Kidney glomerular epithelial cell (primary cell): Measurements from ENCODE around the gene CFAP161.

Experiments used
- DNase-seq: peaks from one replicate; lab custom pipeline; 2025; lab: John Stamatoyannopoulos, UW

CFAP161 gene

GRCh38 chr15:81183439-81183775, 49.3 kb downstream of the CFAP161 start:
- no peak for DNase-seq

- no peak for DNase-seq
Measured at GRCh38 chr15:81184188-81184587, 50.1 kb downstream of the CFAP161 start.

DNA sequence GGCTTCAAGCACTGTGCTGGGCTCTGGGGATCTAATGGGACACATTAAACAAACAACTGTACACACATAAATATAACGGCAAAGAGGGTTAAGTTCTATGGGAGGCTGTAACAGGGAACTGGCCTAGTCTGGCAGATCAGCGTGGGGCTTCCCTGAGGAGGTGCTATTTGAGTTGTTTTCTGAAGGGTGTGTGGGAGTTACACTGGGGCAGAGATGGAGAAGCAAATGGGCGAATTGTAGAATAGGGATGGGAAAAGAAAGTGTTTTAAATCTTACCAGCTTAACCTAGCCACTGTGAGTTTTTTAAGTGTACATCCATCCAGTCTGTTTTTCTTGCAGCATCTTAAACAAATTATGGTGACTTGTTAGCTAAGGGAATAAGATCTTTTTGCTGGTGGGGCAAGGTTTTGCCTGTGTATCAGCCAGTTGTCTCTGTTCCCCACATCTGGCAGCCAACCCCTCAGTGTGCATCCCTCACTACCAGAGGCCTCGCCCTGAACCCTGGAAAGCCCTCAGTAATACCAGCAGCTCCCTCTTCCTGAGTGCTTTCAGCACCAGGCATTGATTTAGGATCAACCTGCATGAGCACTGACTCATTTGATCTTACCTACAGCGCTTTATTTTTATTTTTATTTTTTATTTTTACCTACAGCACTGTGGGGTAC, 51.7 kb downstream of the CFAP161 start:
- DNase-seq, result no peak

- no peak for DNase-seq
Measured at GRCh38 chr15:81188354-81188753, 54.3 kb downstream of the CFAP161 start.

DNA sequence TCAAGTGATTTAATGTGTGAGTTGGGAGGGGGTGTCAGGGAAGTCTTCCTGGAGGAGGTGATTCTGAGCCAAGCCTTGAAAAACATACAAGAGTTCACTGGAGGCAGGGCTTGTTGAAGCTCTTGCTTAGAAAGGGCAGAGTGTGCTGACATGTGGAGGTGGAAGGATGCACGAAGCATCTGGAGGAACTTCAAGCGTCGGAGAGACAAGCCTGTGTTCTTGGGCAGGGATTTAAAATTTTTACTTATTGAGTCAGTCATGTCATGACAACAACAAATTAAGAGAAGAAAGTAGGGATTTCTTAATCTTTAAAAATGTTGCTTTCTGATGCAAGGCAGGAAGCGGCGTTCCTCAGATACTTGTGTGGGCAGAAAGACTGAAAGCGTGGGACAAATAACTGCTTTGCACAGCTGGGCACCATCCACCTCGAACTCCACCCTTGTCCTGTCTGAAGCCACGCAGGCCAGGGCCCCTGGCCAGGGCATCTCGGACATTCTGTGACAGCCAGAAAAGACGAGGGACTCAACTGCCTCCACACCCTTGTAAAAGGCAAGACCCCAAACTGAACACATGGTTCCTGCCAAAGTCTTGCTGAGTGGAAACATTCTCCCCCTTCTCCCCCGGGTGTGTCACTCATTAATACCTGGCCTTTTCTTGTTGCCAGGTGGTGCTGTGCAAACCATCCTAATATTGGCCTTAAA, 55.7 kb downstream of the CFAP161 start:
- no peak for DNase-seq

DNA sequence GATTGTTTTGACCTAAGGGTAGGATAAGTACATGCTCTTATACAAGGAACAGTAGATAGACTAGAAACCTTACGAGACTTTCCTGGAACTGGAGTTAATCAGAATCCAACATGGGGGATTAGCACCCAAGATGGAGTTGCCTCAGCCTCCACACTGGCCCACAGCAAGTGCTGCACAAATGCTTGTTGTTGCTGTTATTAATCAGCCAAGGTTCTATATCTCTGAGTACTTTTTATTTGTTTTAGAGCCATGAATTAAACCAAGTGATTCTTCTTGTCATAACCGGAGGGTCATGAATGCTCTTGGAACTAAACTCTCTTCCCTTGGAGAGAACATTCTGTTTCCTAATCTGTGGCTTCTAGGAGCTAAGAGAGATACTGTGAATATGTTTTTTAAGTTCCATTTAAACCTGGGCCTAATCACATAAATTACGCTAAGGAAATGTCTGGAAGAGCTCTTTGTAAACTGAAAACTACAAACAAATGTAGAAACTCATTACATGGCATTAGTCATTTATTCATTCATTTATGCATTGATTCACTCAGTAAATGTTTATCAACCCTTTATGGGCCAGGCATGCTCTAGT, 56.9 kb downstream of the CFAP161 start:
- no peak for DNase-seq

- no peak for DNase-seq
Measured at GRCh38 chr15:81191701-81192100, 57.6 kb downstream of the CFAP161 start.

- no peak for DNase-seq
Measured at GRCh38 chr15:81194723-81195122, 60.7 kb downstream of the CFAP161 start.

- DNase-seq, result no peak
Measured at GRCh38 chr15:81195339-81195864, 61.3 kb downstream of the CFAP161 start.

DNA sequence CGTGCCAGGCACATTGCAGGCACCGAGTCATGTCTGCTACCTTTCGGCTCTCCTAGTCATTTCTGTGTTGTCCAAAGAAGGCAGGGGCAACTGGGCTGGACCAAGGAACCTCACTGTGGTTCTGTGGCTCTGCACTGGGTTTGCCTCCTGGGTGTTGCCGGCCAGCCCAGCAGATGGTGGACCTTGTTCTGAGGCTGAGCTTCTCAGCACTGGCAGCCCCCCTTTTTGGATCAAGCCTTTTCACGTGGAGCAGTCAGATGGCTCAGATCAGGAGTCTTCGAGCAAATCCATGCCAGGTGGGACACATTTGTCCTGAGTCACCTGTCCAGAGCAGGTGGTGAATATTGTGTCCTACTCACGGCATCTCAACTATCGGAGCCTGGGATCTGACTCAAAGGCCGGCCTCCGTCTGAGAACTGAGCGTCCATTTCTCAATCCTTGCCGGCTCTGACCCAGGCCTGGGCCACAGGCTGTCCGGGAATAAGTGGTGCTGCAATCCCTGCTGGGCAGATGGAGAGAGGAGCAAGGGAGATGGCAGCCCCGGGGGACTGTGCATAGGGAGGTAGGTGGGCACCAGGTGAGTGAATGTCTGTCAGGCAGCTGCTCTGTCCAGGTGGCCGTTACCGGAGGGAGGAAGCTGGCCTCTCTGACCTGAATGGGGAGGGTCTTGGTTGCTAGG, 62.6 kb downstream of the CFAP161 start, which contains the start of gene IL16:
IL16 (plus strand) TSS at position 304 of the 679 bp plus-strand sequence. CDS start 28,521 bp downstream, outside the sequence.
- no peak for DNase-seq

- DNase-seq, result no peak
Measured at GRCh38 chr15:81197255-81197630, 63.2 kb downstream of the CFAP161 start.

GRCh38 chr15:81197688-81198281, 63.7 kb downstream of the CFAP161 start:
- no peak for DNase-seq
